SH-SY5Y (cell line): ENCODE results near the gene CFTR.

Experiments used
- GATA2 ChIP-seq: IDR thresholded peaks from 2 replicates; pipeline ENCODE4 v1.6.1; 2011; ENCODE audit warnings: mild to moderate bottlenecking, low read depth, low read length
- GATA3 ChIP-seq: IDR thresholded peaks from 2 replicates; pipeline ENCODE4 v1.6.1; 2011; ENCODE audit warnings: low read depth, mild to moderate bottlenecking, low read length, moderate library complexity

DNA sequence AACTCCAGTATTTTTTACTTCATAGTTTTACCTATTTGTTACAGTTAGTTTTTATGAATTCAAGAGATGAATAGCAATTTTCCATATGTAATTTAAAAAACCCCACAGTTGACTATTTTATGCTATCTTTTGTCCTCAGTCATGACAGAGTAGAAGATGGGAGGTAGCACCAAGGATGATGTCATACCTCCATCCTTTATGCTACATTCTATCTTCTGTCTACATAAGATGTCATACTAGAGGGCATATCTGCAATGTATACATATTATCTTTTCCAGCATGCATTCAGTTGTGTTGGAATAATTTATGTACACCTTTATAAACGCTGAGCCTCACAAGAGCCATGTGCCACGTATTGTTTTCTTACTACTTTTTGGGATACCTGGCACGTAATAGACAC is 184.2 kb downstream of the CFTR start:
- TF ChIP-seq GATA3 (no peak), GATA2 (no peak)
